Iris pigment epithelial cell (primary cell): ENCODE results near the gene CLN6.
"Not testable (repeated sequence)": the region's sequence is repeated elsewhere in the genome, so short reads cannot be mapped to it uniquely, and the experiment has no call there.

Source experiments
- DNase-seq: peaks from one replicate; pipeline ENCODE4 v3.0.0-alpha.2; 2011; ENCODE audit warnings: low read depth

The CLN6 gene

GRCh38 chr15:68256675-68257450 is 27.3 kb upstream of the CLN6 start:
- peak; percentile 89 for DNase-seq

- peak; percentile 80 for DNase-seq
Measured at GRCh38 chr15:68252925-68253534, 23.5 kb upstream of the CLN6 start.

- DNase-seq = no peak
Measured at GRCh38 chr15:68249058-68249713, 19.7 kb upstream of the CLN6 start.

- no peak for DNase-seq
Measured at GRCh38 chr15:68244235-68244634, 14.7 kb upstream of the CLN6 start.

GRCh38 chr15:68241088-68241935 is 11.8 kb upstream of the CLN6 start:
- no peak for DNase-seq

- DNase-seq = no peak
Measured at GRCh38 chr15:68239025-68239424, 9.5 kb upstream of the CLN6 start.

- DNase-seq = no peak
Measured at GRCh38 chr15:68235022-68235421, 5.5 kb upstream of the CLN6 start.

- DNase-seq = not testable (repeated sequence)
Measured at GRCh38 chr15:68234520-68234919, 5.0 kb upstream of the CLN6 start.

- DNase-seq = no peak
Measured at GRCh38 chr15:68234060-68234459, 4.5 kb upstream of the CLN6 start.

GRCh38 chr15:68232937-68233336 is 3.4 kb upstream of the CLN6 start:
- no peak for DNase-seq

- no peak for DNase-seq
Measured at GRCh38 chr15:68232449-68232848, 2.9 kb upstream of the CLN6 start.

GRCh38 chr15:68231102-68231818 is 1.7 kb upstream of the CLN6 start:
- no peak for DNase-seq

GRCh38 chr15:68230157-68231100 is 901 bp upstream of the CLN6 start:
- peak; percentile 7 for DNase-seq

- peak; percentile 11 for DNase-seq
Measured at GRCh38 chr15:68228971-68229385, 550 bp downstream of the CLN6 start.

GRCh38 chr15:68228143-68228970 is 1.2 kb downstream of the CLN6 start:
- DNase-seq = peak; percentile 10

GRCh38 chr15:68227643-68228142 is 1.8 kb downstream of the CLN6 start:
- DNase-seq = no peak

- not testable (repeated sequence) for DNase-seq
Measured at GRCh38 chr15:68225442-68225841, 4.1 kb downstream of the CLN6 start.

- no peak for DNase-seq
Measured at GRCh38 chr15:68224546-68225250, 4.8 kb downstream of the CLN6 start.

- DNase-seq = no peak
Measured at GRCh38 chr15:68224108-68224507, 5.4 kb downstream of the CLN6 start.
